Activated CD8-positive, alpha-beta memory T cell treated with anti-CD3 and anti-CD28 coated beads for 24 hours (primary cell): ENCODE results near the gene SIRT4.
A peak's percentile ranks its signal among the peaks of the same experiment; 100 is the strongest.
"Not testable (repeated sequence)": the region's sequence is repeated elsewhere in the genome, so short reads cannot be mapped to it uniquely, and the experiment has no call there.

Source experiments
- DNase-seq: peaks from one replicate; pipeline ENCODE4 v3.0.0-alpha.2; 2020

Gene SIRT4

GRCh38 chr12:120301962-120302815, at the start of gene SIRT4:
TSS of gene SIRT4 (plus strand) at chr12:120302321. CDS start at chr12:120303562, 1,241 bp downstream.
- DNase-seq, result peak; percentile 89

GRCh38 chr12:120253313-120253712, 48.8 kb upstream of the SIRT4 start:
- DNase-seq, result not testable (repeated sequence)

- no peak for DNase-seq
These were observed 47.3 kb upstream of the SIRT4 start for GRCh38 chr12:120254809-120255208.

GRCh38 chr12:120257041-120257821, 44.9 kb upstream of the SIRT4 start:
- DNase-seq, result no peak

- no peak for DNase-seq
These were observed 43.7 kb upstream of the SIRT4 start for GRCh38 chr12:120258323-120258896.

GRCh38 chr12:120259418-120260202, 42.5 kb upstream of the SIRT4 start:
- no peak for DNase-seq

- no peak for DNase-seq
These were observed 41.5 kb upstream of the SIRT4 start for GRCh38 chr12:120260607-120261006.

- DNase-seq, result no peak
These were observed 39.9 kb upstream of the SIRT4 start for GRCh38 chr12:120261951-120262851.

GRCh38 chr12:120262852-120263747, 39.0 kb upstream of the SIRT4 start:
- DNase-seq, result no peak

- DNase-seq, result no peak
These were observed 38.4 kb upstream of the SIRT4 start for GRCh38 chr12:120263748-120264085.

GRCh38 chr12:120264086-120264903, 37.8 kb upstream of the SIRT4 start:
- DNase-seq, result no peak

- no peak for DNase-seq
These were observed 37.1 kb upstream of the SIRT4 start for GRCh38 chr12:120264904-120265472.

GRCh38 chr12:120265473-120266179, 36.5 kb upstream of the SIRT4 start, which contains the start of gene PXN:
TSS of gene PXN (minus strand) at chr12:120265730. CDS start at chr12:120265629, 101 bp downstream.
- DNase-seq, result peak; percentile 96

- no peak for DNase-seq
These were observed 35.8 kb upstream of the SIRT4 start for GRCh38 chr12:120266180-120266870.

- no peak for DNase-seq
These were observed 34.4 kb upstream of the SIRT4 start for GRCh38 chr12:120267736-120268135.

- DNase-seq, result no peak
These were observed 25.4 kb upstream of the SIRT4 start for GRCh38 chr12:120276734-120277133.

- no peak for DNase-seq
These were observed 23.7 kb upstream of the SIRT4 start for GRCh38 chr12:120278137-120279069.
